ENCODE results near the gene SFT2D2.

Gene SFT2D2

GRCh38 chr1:168223681-168224540 is 1.9 kb upstream of the SFT2D2 start:
- DNase-seq = no peak

- no peak for DNase-seq
These were observed 813 bp upstream of the SFT2D2 start for GRCh38 chr1:168224991-168225390.

GRCh38 chr1:168227620-168228019 is 1.8 kb downstream of the SFT2D2 start:
- DNase-seq = no peak

GRCh38 chr1:168229893-168230292 is 4.1 kb downstream of the SFT2D2 start:
- no peak for DNase-seq

GRCh38 chr1:168230709-168231108 is 4.9 kb downstream of the SFT2D2 start:
- DNase-seq = no peak

- DNase-seq = no peak
These were observed 9.2 kb downstream of the SFT2D2 start for GRCh38 chr1:168234846-168235547.

- no peak for DNase-seq
These were observed 9.7 kb downstream of the SFT2D2 start for GRCh38 chr1:168235548-168235885.

GRCh38 chr1:168235937-168236336 is 10.1 kb downstream of the SFT2D2 start:
- DNase-seq = no peak

GRCh38 chr1:168236836-168237611 is 11.2 kb downstream of the SFT2D2 start:
- no peak for DNase-seq

- peak; percentile 46 for DNase-seq
These were observed 17.4 kb downstream of the SFT2D2 start for GRCh38 chr1:168243198-168243597.

GRCh38 chr1:168243636-168244212 is 17.9 kb downstream of the SFT2D2 start:
- DNase-seq = no peak

- DNase-seq = no peak
These were observed 19.2 kb downstream of the SFT2D2 start for GRCh38 chr1:168245042-168245441.

- no peak for DNase-seq
These were observed 20.7 kb downstream of the SFT2D2 start for GRCh38 chr1:168246506-168246905.

GRCh38 chr1:168252204-168252733 is 26.5 kb downstream of the SFT2D2 start:
- DNase-seq = no peak

GRCh38 chr1:168256164-168256563 is 30.4 kb downstream of the SFT2D2 start:
- DNase-seq = no peak

GRCh38 chr1:168257397-168257796 is 31.6 kb downstream of the SFT2D2 start:
- DNase-seq = no peak

- DNase-seq = no peak
These were observed 33.8 kb downstream of the SFT2D2 start for GRCh38 chr1:168259567-168259966.

GRCh38 chr1:168260393-168260792 is 34.6 kb downstream of the SFT2D2 start:
- DNase-seq = no peak

- DNase-seq = peak; percentile 36
These were observed 35.6 kb downstream of the SFT2D2 start for GRCh38 chr1:168261390-168261789.

GRCh38 chr1:168263130-168263529 is 37.3 kb downstream of the SFT2D2 start:
- DNase-seq = no peak

- DNase-seq = no peak
These were observed 38.5 kb downstream of the SFT2D2 start for GRCh38 chr1:168264296-168264695.

GRCh38 chr1:168265596-168265995 is 39.8 kb downstream of the SFT2D2 start:
- DNase-seq = no peak

GRCh38 chr1:168266644-168267186 is 40.9 kb downstream of the SFT2D2 start:
- DNase-seq = no peak

Data from right hindlimb (tissue), 1 donor.